GM12872 (cell line): ENCODE measurements around the gene CD8B2.

Source experiments
- CTCF ChIP-seq: IDR thresholded peaks from 3 replicates; pipeline ENCODE4 v1.5.1; 2011; ENCODE audit warnings: low read depth, mild to moderate bottlenecking, low read length, moderate library complexity; ENCODE audit not compliant: insufficient read depth

Gene CD8B2

GRCh38 chr2:106521016-106521415, 33.9 kb downstream of the CD8B2 start:
- TF ChIP-seq CTCF = no peak

GRCh38 chr2:106523976-106524665, 37.0 kb downstream of the CD8B2 start:
- no peak for TF ChIP-seq CTCF

- TF ChIP-seq CTCF = no peak
Observed at GRCh38 chr2:106530866-106531265, 43.7 kb downstream of the CD8B2 start.

- TF ChIP-seq CTCF = no peak
Observed at GRCh38 chr2:106531676-106532214, 44.6 kb downstream of the CD8B2 start.

- no peak for TF ChIP-seq CTCF
Observed at GRCh38 chr2:106532236-106532635, 45.1 kb downstream of the CD8B2 start.

GRCh38 chr2:106534471-106534870, 47.3 kb downstream of the CD8B2 start:
- TF ChIP-seq CTCF = no peak

- no peak for TF ChIP-seq CTCF
Observed at GRCh38 chr2:106536490-106536889, 49.3 kb downstream of the CD8B2 start.
